HG03521 (cell line): Measurements from ENCODE around the gene TCERG1.

Source experiments
- ATAC-seq: cut with Tn5 transposase; IDR thresholded peaks from one replicate; pipeline ENCODE4 v1.9.1; 2021; ENCODE audit warnings: mild to moderate bottlenecking, moderate library complexity; ENCODE audit not compliant: unreplicated experiment

Gene TCERG1

DNA sequence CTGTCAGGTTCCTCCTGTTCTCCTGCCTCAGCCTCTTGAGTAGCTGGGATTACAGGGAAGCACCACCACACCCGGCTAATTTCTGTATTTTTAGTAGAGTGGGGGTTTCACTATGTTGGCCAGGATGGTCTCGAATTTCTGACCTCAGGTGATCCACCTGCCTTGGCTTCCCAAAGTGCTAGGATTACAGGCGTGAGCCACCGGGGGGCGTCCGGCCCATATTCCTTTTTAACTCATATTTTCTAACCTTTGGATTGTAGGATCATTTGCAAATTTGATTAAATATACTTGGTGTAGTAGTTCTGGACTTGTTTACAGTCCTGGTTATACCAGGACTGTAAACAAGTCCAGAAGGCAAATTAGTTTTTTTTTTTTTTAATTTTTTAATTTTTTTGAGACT, 4.3 kb downstream of the TCERG1 start:
- ATAC-seq = no peak

DNA sequence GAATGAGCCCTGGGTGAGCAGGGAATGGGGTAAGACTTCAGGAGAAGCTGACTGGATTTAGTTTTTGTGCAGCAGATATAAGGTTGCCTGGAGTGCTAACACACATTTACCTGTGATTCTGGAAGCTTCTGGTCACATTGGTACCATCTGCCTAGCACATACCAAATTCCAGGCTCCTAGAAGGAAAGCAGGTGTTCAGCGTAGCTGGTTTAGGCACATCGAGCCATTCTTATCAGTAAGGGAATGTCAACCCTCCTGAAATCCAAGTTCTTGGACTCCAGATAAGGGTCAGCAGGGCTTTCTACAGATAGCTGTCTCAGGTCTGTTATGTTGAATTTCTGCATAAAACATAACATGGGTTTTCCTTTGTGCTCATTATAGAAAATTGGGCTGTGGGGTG, 10.3 kb downstream of the TCERG1 start:
- ATAC-seq = no peak

DNA sequence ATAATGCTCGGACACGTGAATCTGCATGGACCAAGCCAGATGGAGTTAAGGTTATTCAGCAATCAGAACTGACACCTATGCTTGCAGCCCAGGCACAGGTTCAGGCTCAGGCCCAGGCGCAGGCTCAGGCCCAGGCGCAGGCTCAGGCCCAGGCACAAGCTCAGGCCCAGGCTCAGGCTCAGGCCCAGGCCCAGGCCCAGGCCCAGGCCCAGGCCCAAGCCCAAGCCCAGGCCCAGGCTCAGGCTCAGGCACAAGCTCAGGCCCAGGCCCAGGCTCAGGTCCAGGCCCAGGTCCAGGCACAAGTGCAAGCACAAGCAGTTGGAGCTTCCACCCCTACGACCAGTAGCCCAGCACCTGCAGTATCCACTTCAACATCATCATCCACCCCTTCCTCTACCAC, 11.8 kb downstream of the TCERG1 start:
- ATAC-seq = no peak

DNA sequence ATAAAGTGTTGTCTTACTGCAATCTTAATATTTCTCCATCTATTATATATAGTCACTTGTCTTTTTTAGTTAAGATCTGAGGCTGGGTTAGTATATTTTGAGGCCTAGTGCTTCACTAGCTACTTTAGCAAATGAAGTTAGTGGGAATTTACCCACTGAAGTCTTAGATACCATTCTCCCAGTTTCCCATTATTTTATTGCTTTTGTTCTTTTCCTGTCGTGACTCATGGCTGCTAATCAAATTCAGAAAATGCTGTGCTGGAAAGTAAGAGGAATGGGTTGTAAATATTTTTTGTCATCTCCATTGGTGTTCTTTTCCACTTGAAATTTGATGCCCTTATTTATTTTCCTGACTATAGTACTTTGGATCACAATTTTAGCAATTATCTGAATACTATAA, 14.2 kb downstream of the TCERG1 start:
- ATAC-seq = no peak

DNA sequence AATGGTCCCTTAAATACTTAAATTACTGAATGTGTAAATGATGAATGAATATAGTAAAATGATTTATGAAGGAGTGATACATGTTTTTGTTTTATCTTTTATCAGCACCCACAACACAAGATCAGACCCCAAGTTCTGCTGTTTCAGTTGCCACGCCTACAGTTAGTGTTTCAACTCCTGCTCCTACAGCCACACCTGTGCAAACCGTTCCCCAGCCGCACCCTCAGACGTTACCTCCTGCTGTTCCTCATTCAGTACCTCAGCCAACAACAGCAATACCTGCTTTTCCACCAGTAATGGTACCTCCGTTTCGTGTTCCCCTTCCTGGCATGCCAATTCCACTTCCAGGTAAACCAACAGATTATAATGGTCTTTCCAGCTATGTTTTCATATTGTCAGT, 16.3 kb downstream of the TCERG1 start:
- ATAC-seq = no peak

DNA sequence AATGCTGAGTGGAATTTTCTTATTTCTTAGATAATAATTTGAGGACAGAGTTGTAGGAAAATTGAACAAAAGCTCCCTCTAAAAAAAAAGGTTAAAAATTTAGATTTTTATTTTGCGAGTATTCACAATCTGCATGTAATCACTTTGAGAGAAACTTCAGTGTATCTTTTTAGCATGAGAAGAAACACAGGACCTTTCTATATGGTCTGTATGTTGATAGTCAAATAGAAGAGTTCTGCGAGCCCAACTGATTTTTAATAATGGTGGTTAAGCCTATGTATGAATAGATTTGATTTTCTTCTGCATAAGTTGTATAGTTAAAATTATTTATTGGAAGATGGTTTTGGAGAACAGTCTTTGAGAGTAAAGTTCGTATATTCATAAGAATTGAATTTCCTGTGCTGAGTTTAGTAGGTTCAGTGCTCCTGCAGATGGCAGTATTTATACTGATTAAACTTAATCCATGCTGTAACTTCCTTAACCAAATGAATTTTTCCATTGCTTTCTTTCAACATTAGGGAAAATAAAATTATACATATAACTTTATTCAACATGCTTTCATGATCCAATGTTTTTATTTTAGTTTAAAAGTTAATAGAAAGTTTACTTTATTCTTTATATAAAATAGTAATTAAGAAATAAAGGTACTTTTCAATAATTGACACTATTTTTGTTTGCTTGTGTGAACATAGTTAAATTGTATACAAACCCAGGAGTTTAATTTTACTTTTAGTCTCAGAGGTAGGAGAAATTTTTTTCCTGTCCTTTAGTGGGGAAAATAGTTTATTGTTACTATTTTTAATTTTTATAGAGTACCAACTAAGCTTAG, 19.6 kb downstream of the TCERG1 start:
- no peak for ATAC-seq

DNA sequence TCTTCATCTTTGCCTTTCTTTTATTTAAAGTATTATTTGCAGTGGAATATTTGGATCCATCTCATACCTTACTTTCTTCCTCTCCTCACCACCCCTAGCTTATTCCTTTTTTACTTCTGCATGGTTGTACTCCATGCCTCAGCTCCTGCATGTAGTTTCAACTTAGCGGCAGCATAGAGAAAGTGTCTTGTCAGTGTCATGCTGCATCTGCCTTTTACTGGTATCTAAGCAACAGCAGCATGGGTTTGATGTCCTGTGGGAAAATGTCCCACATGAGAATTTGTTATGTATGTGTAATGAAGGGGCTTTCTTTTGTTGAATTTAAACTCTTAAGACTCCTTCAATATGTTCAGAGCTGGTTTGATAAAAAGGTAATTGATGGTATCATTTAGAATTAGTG, 20.6 kb downstream of the TCERG1 start:
- no peak for ATAC-seq

DNA sequence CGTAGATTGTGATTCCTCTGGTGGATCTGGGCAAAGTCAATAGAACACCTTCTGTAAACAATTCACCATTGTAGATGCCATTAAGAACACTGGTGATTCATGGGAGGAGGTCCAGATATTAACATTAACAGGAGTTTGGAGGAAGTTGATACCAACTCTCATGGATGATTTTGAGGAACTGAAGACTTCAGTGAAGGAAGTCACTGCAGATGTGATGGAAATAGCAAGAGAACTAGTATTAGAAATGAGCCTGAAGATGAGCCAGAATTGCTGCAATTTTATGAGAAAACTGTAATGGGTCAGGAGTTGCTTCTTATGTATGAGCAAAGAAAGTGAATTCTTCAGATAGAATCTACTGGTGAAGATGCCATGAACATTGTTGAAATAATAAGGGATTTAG, 26.9 kb downstream of the TCERG1 start:
- no peak for ATAC-seq

DNA sequence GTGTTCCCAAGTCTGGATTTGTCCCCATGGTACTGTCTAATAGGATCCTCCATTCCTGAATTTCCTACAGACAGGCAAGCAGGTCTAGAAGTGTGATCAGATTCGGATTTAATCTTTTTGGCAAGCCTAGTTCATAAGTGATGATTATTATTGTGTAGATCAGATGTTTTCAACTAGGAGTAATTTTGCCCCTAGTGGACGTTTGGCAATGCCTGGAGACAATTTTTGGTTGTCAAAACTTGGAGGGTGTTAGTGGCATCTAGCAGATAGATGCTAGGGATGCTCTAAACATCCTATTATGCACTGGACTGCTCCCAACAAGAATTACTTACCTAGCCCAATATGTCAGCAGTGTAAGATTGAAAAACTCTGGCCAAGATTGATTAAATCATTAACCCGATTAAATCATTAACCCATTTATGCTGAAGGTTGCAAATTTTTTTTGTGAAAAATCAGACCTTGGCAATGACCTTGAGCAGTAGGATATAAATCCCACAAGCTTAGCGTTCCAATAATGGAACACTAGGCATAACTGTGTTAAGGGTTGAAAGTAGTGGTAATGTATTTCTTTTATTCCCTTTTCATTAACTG, 28.2 kb downstream of the TCERG1 start:
- ATAC-seq = no peak

DNA sequence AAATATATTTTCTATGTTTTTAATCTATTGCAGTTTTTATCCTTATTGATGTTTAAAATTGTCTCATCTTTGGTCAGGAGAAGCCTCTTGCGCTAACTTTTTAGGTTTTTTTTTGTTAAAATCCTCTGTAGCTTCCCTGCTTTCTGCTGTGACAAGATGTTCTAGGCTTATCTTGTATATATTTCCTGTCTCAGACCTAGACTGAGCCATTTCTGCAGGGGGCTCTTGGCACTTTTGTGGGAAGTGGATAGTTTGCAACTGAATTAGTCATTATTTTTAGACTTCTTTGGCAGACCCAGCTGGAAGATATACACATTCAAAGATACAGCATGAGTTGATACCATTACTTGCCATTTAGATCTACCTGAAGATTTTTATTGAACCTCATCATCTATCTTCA, 28.8 kb downstream of the TCERG1 start:
- no peak for ATAC-seq

DNA sequence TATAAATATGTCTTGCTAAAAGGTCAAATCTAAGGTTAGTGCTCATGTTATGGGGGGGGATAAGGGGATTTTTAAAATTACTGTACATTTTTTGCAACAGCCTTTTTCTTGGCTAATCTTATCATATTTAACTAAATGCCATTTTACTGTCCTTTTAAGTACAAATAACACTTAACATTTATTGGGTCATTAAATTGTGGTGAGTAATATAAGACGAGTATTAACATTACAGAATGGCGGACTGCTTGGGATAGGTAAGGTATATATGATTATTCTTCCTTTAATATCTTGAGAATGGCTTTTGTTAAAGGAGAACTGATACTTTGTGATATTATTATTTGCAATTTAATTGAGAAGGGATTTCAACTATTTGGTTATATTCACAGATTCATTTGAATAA, 35.6 kb downstream of the TCERG1 start:
- no peak for ATAC-seq

DNA sequence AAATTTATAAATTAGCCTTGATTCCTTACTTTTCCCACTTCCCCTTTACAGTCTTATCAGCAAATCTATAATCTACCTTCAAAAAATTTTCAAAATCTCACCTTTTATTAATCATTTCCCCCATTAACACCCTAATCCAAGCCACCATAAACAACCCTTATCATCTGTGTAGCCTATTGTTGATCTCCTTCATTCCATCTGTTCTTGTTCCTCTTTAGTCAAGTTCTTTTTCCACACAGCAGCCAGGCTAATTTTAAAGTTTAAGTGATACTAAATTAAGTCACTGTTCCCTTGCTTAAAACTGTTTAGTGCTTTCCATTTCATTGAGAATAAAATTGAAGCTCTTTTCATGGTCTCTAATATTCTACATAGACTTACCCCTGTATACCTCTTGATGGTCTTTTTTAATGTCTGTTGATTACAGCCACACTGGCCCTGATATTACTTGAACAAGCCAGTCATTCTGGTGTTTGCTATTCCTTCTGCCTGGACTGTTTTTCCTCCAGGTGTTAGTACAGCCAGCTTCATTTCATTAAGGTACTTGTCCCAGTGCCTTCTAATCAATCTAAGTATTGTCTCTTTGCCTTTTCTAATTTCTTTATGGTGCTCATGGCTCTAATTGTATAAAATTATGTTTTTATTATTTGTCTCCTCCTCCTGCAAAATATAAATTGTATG, 37.7 kb downstream of the TCERG1 start:
- ATAC-seq = no peak

DNA sequence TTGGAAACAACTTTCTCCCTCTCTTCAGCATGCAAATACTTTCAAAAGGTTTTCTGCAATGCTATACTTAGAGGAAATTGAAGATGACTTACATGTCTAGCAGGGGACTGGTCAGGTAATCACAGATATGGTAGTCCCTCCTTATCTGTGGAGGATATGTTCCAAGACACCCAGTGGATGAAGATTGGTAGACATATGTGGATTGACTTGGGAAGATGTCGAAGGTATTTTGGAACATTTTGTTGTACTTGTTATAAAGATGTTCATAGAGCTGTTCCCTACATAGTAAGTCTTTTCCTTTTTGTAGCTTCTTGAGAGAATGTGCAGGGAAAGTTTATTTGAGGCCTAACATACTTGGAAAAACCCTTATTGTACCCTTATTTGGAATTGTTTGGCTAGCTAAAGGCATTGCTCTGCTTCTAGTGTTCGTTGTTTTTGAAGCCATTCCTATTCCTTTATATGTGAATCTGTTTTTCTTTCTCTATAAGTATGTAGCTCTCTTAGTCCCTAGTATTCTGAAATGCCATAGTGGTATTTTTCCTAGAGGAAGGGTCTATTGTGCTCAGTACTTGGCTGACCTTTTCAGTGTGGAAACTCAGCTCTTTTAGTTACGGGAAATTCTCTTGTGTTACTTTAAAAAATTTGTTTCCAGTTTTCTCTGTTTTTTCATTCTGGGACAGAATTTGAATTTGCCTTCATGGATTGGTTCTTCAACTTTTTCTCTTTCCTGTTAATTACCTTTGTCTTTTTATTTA, 43.1 kb downstream of the TCERG1 start:
- no peak for ATAC-seq

DNA sequence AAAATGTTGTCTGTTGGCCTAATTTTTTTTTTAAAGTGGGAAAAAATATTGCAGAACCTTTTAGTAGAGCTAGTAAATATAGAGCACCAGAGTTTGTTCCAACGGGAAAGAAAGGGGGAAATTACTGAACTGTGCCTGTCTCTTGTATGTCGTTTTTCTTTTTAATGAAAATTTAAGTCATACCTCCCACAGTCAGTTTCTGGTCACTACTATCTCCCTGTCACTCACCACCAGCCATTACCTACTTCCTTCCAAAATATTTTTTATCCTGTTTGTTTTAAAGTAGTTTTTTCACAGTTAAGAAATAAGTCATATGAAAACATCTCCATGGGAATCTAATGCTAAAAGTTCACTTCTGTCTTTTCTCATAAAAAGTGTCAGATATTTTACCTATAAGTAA, 47.5 kb downstream of the TCERG1 start:
- ATAC-seq = no peak

DNA sequence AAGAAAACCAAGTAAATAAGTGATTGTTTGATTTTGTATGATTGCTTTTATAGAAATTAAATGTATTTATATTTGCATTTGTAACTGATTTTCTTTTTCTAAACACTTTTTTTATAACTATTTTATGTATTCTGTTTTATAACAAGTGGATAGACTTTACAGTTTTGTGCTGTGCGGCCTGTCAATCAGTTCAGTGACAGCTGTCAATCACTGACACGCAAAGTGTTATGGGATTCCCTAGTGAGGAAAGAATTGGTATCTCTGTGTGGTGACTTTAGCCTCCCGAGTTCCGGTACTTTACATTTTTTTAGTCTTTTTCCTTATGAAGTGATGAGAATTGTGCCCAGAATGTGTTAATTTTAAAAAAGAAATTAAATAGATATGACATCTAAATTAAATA, 52.5 kb downstream of the TCERG1 start:
- no peak for ATAC-seq

DNA sequence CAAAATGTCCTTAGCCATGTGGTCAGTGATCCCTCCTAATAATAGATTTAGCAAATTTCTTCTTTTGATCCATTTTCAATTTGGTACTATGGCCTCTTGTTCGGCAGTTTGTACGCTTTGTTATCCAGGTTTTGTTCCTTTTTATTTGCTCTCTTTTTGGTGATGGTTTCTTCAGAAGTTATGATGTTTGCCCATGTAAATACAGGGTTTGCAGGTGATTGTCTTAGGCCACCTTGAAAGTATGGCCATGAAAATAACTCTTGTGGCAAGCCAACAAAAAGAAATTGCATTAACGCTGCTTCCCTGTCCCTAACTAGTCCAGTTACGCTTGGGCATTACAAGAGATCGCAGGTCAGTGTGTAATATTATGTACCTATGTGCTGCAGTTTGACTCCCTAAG, 60.3 kb downstream of the TCERG1 start:
- no peak for ATAC-seq

DNA sequence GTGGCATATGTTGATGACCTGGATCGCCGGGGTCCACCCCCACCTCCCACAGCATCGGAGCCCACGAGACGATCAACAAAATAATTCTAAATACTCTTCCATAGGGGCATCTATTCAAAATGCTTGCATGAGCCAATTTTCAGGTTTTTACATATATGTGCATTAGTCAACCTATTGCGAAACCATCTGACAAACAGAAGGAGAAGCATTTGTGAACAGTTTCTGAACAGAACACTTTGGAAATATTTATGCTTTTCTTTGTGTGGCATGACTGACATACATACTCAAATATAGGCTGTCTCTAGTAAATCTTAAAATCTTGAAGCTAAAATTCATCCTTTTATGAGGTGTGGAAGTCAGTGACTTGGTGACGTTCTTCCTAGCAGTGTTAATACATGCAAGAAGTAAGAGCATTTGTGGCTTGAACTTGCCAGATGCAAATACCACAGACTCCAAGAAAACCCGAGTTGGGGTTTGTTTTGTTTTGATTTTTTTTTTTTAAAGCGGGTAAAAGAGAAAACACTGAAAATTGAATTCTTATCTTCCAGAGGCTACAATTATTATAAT, 63.5 kb downstream of the TCERG1 start:
- ATAC-seq = no peak

DNA sequence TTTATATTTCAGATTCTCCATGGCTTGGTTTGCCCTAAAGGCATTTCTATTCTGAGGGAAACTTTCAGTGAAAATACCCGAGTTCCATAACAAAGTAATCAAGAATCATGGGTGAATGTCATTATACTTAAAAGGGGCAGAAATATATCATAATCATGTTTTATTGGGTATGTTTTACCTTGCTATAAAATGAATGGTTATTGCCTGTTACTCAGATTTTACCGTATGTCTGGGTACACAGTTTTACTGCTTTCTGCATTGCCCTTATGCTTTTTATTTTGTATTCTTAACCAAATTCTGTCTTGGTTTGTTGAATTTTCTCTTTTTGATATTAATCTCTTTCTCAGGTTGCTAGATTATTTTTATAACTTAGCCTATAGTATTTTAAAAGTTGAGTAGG, 66.3 kb downstream of the TCERG1 start:
- ATAC-seq = no peak

DNA sequence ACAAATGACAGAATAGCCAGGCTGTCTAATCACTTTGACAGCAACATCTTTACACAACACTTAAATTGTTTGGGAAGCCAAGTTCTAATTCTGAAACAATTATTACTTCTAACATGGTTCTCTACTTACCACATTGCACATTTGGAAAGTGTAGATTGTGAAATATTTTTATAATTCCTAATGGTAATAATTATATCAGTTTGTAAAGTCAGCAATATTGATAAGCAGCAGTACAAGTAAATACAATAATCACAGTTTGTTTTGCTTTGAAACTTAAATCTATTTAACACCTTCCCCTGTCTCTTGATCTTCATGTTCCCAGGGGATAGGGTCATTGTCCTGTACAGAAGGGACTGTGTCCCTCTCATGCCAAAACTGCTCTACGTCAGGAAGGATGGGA, 67.4 kb downstream of the TCERG1 start:
- no peak for ATAC-seq

DNA sequence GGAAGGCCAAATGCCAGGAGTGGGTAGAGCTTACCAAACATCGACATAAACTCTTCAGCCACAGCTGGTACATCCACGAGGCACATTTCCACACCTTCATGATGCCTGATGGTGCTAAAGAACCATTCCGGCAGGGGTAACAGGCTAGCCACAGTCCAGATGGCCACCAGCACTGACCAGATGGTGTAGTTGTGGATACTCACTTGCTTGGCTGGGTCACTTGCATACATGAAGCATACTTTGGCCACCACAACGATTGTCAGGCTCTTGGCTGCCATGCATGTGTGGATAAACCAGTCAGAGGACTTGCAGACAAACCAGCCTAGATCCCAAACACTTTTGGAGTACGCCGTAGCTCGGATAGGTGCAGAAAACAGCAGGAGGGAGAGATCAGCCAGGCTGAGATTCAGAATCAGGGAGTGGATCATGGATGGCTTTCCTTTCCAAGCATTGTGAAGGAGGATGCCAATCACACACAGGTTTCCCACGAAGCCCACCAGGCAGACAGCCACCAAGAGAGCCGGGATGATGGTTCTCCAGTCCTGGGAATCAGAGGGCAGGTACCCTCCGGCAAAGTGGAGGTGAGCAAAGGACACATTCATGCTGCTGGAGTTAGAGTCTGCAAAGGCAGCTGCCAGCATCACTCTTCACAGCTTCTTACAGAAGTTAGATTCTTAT, 68.5 kb downstream of the TCERG1 start:
- no peak for ATAC-seq

DNA sequence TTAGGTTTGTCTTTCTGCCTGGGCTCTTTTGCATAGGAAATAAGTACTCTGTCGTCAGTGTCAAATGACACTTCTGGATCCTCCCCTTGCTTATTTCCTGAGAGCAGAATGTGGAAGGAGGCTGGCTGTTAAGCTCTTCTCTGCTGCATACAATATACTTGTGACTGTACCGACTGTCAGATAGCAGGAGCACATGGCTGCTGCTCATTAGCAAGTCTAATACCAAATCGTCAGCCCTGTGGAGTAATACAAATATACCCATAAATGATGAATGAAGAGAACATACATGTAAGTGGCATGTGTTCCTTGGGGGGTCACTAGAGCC, 69.0 kb downstream of the TCERG1 start, which contains the start of gene GPR151:
Gene GPR151, minus strand, starts transcription at position 40 of the 325 bp plus-strand sequence. CDS start 77 bp downstream, outside the sequence.
- no peak for ATAC-seq
